ENCODE data around the gene IQSEC1.

IQSEC1 gene

GRCh38 chr3:13085081-13085845, 12.0 kb upstream of the IQSEC1 start:
- no peaks in the 10 kb centered on the region for H3K36me3 ChIP-seq (ENCODE audit: control insufficient read depth, insufficient read depth, low read length)
- H3K27ac ChIP-seq (ENCODE audit: insufficient read depth, low read length, poor library complexity, severe bottlenecking), result no peak overlapping the region
- H3K27me3 ChIP-seq (replicated peaks; ENCODE audit: control insufficient read depth, insufficient read depth, low read length, poor library complexity, severe bottlenecking), result no peaks in the 10 kb centered on the region
- no peak for DNase-seq
- H3K4me3 ChIP-seq (ENCODE audit: insufficient read depth, low read depth, low read length, poor library complexity, severe bottlenecking), result no peak overlapping the region
- no peaks in the 10 kb centered on the region for H3K9me3 ChIP-seq (ENCODE audit: control insufficient read depth, low read length)
- no peaks in the 10 kb centered on the region for H3K4me1 ChIP-seq (ENCODE audit: control insufficient read depth, insufficient read depth, low read length, poor library complexity, severe bottlenecking)

GRCh38 chr3:13083898-13084297, 10.7 kb upstream of the IQSEC1 start:
- H3K27me3 ChIP-seq (replicated peaks; ENCODE audit: control insufficient read depth, insufficient read depth, low read length, poor library complexity, severe bottlenecking), result no peaks in the 10 kb centered on the region
- no peak overlapping the region for H3K27ac ChIP-seq (ENCODE audit: insufficient read depth, low read length, poor library complexity, severe bottlenecking)
- no peaks in the 10 kb centered on the region for H3K9me3 ChIP-seq (ENCODE audit: control insufficient read depth, low read length)
- no peak for DNase-seq
- no peaks in the 10 kb centered on the region for H3K4me1 ChIP-seq (ENCODE audit: control insufficient read depth, insufficient read depth, low read length, poor library complexity, severe bottlenecking)
- no peak overlapping the region for H3K4me3 ChIP-seq (ENCODE audit: insufficient read depth, low read depth, low read length, poor library complexity, severe bottlenecking)
- H3K36me3 ChIP-seq (ENCODE audit: control insufficient read depth, insufficient read depth, low read length), result no peaks in the 10 kb centered on the region

GRCh38 chr3:13083254-13083653, 10.0 kb upstream of the IQSEC1 start:
- H3K9me3 ChIP-seq (ENCODE audit: control insufficient read depth, low read length), result no peaks in the 10 kb centered on the region
- H3K4me1 ChIP-seq (ENCODE audit: control insufficient read depth, insufficient read depth, low read length, poor library complexity, severe bottlenecking), result no peaks in the 10 kb centered on the region
- no peak for DNase-seq
- no peaks in the 10 kb centered on the region for H3K36me3 ChIP-seq (ENCODE audit: control insufficient read depth, insufficient read depth, low read length)
- H3K27me3 ChIP-seq (replicated peaks; ENCODE audit: control insufficient read depth, insufficient read depth, low read length, poor library complexity, severe bottlenecking), result no peaks in the 10 kb centered on the region
- no peak overlapping the region for H3K27ac ChIP-seq (ENCODE audit: insufficient read depth, low read length, poor library complexity, severe bottlenecking)
- H3K4me3 ChIP-seq (ENCODE audit: insufficient read depth, low read depth, low read length, poor library complexity, severe bottlenecking), result no peak overlapping the region

- H3K36me3 ChIP-seq (ENCODE audit: control insufficient read depth, insufficient read depth, low read length), result no peaks in the 10 kb centered on the region
- H3K9me3 ChIP-seq (ENCODE audit: control insufficient read depth, low read length), result no peaks in the 10 kb centered on the region
- no peaks in the 10 kb centered on the region for H3K4me1 ChIP-seq (ENCODE audit: control insufficient read depth, insufficient read depth, low read length, poor library complexity, severe bottlenecking)
Observed at GRCh38 chr3:13082677-13083076, 9.4 kb upstream of the IQSEC1 start.

GRCh38 chr3:13081603-13082360, 8.6 kb upstream of the IQSEC1 start:
- DNase-seq, result no peak
- H3K27me3 ChIP-seq (replicated peaks; ENCODE audit: control insufficient read depth, insufficient read depth, low read length, poor library complexity, severe bottlenecking), result no peaks in the 10 kb centered on the region

More at GRCh38 chr3:13082677-13083076, 9.4 kb upstream of the IQSEC1 start:
- Histone ChIP-seq H3K4me3 (ENCODE audit: insufficient read depth, low read depth, low read length, poor library complexity, severe bottlenecking) (no peak overlapping the region), H3K27ac (ENCODE audit: insufficient read depth, low read length, poor library complexity, severe bottlenecking) (no peak overlapping the region), H3K27me3 (replicated peaks; ENCODE audit: control insufficient read depth, insufficient read depth, low read length, poor library complexity, severe bottlenecking) (no peaks in the 10 kb centered on the region)
- no peak for DNase-seq

GRCh38 chr3:13080591-13080990, 7.4 kb upstream of the IQSEC1 start:
- Histone ChIP-seq H3K9me3 (ENCODE audit: control insufficient read depth, low read length) (no peaks in the 10 kb centered on the region), H3K4me1 (ENCODE audit: control insufficient read depth, insufficient read depth, low read length, poor library complexity, severe bottlenecking) (no peaks in the 10 kb centered on the region), H3K36me3 (ENCODE audit: control insufficient read depth, insufficient read depth, low read length) (no peaks in the 10 kb centered on the region), H3K27me3 (replicated peaks; ENCODE audit: control insufficient read depth, insufficient read depth, low read length, poor library complexity, severe bottlenecking) (no peaks in the 10 kb centered on the region), H3K4me3 (ENCODE audit: insufficient read depth, low read depth, low read length, poor library complexity, severe bottlenecking) (no peak overlapping the region), H3K27ac (ENCODE audit: insufficient read depth, low read length, poor library complexity, severe bottlenecking) (no peak overlapping the region)
- DNase-seq, result no peak

More at GRCh38 chr3:13081603-13082360, 8.6 kb upstream of the IQSEC1 start:
- H3K36me3 ChIP-seq (ENCODE audit: control insufficient read depth, insufficient read depth, low read length), result no peaks in the 10 kb centered on the region
- H3K4me3 ChIP-seq (ENCODE audit: insufficient read depth, low read depth, low read length, poor library complexity, severe bottlenecking), result no peak overlapping the region
- H3K9me3 ChIP-seq (ENCODE audit: control insufficient read depth, low read length), result no peaks in the 10 kb centered on the region
- H3K4me1 ChIP-seq (ENCODE audit: control insufficient read depth, insufficient read depth, low read length, poor library complexity, severe bottlenecking), result no peaks in the 10 kb centered on the region
- H3K27ac ChIP-seq (ENCODE audit: insufficient read depth, low read length, poor library complexity, severe bottlenecking), result no peak overlapping the region

- Histone ChIP-seq H3K36me3 (ENCODE audit: control insufficient read depth, insufficient read depth, low read length) (no peaks in the 10 kb centered on the region), H3K4me1 (ENCODE audit: control insufficient read depth, insufficient read depth, low read length, poor library complexity, severe bottlenecking) (no peaks in the 10 kb centered on the region), H3K27me3 (replicated peaks; ENCODE audit: control insufficient read depth, insufficient read depth, low read length, poor library complexity, severe bottlenecking) (no peaks in the 10 kb centered on the region), H3K9me3 (ENCODE audit: control insufficient read depth, low read length) (no peaks in the 10 kb centered on the region), H3K27ac (ENCODE audit: insufficient read depth, low read length, poor library complexity, severe bottlenecking) (no peak overlapping the region), H3K4me3 (ENCODE audit: insufficient read depth, low read depth, low read length, poor library complexity, severe bottlenecking) (no peak overlapping the region)
- DNase-seq, result no peak
Observed at GRCh38 chr3:13080026-13080425, 6.8 kb upstream of the IQSEC1 start.

GRCh38 chr3:13079510-13079909, 6.3 kb upstream of the IQSEC1 start:
- Histone ChIP-seq H3K9me3 (ENCODE audit: control insufficient read depth, low read length) (no peaks in the 10 kb centered on the region), H3K4me3 (ENCODE audit: insufficient read depth, low read depth, low read length, poor library complexity, severe bottlenecking) (no peak overlapping the region), H3K27ac (ENCODE audit: insufficient read depth, low read length, poor library complexity, severe bottlenecking) (no peak overlapping the region), H3K27me3 (replicated peaks; ENCODE audit: control insufficient read depth, insufficient read depth, low read length, poor library complexity, severe bottlenecking) (no peaks in the 10 kb centered on the region), H3K4me1 (ENCODE audit: control insufficient read depth, insufficient read depth, low read length, poor library complexity, severe bottlenecking) (no peaks in the 10 kb centered on the region), H3K36me3 (ENCODE audit: control insufficient read depth, insufficient read depth, low read length) (no peaks in the 10 kb centered on the region)
- no peak for DNase-seq

GRCh38 chr3:13079051-13079450, 5.8 kb upstream of the IQSEC1 start:
- no peak overlapping the region for H3K4me3 ChIP-seq (ENCODE audit: insufficient read depth, low read depth, low read length, poor library complexity, severe bottlenecking)
- no peak overlapping the region for H3K27ac ChIP-seq (ENCODE audit: insufficient read depth, low read length, poor library complexity, severe bottlenecking)
- no peaks in the 10 kb centered on the region for H3K4me1 ChIP-seq (ENCODE audit: control insufficient read depth, insufficient read depth, low read length, poor library complexity, severe bottlenecking)
- no peaks in the 10 kb centered on the region for H3K9me3 ChIP-seq (ENCODE audit: control insufficient read depth, low read length)
- H3K27me3 ChIP-seq (replicated peaks; ENCODE audit: control insufficient read depth, insufficient read depth, low read length, poor library complexity, severe bottlenecking), result no peaks in the 10 kb centered on the region
- no peak for DNase-seq
- H3K36me3 ChIP-seq (ENCODE audit: control insufficient read depth, insufficient read depth, low read length), result no peaks in the 10 kb centered on the region

- H3K36me3 ChIP-seq (ENCODE audit: control insufficient read depth, insufficient read depth, low read length), result no peaks in the 10 kb centered on the region
- H3K4me1 ChIP-seq (ENCODE audit: control insufficient read depth, insufficient read depth, low read length, poor library complexity, severe bottlenecking), result peaks cover 7% of the 10 kb centered on the region
- no peak for DNase-seq
- H3K27me3 ChIP-seq (replicated peaks; ENCODE audit: control insufficient read depth, insufficient read depth, low read length, poor library complexity, severe bottlenecking), result no peaks in the 10 kb centered on the region
- H3K27ac ChIP-seq (ENCODE audit: insufficient read depth, low read length, poor library complexity, severe bottlenecking), result no peak overlapping the region
- no peaks in the 10 kb centered on the region for H3K9me3 ChIP-seq (ENCODE audit: control insufficient read depth, low read length)
- no peak overlapping the region for H3K4me3 ChIP-seq (ENCODE audit: insufficient read depth, low read depth, low read length, poor library complexity, severe bottlenecking)
Observed at GRCh38 chr3:13078163-13078905, 5.1 kb upstream of the IQSEC1 start.
